ENCODE data around the gene GSG1.

GRCh38 chr12:13141686-13142085 is 38.2 kb upstream of the GSG1 start:
- TF ChIP-seq, protein P1, sequence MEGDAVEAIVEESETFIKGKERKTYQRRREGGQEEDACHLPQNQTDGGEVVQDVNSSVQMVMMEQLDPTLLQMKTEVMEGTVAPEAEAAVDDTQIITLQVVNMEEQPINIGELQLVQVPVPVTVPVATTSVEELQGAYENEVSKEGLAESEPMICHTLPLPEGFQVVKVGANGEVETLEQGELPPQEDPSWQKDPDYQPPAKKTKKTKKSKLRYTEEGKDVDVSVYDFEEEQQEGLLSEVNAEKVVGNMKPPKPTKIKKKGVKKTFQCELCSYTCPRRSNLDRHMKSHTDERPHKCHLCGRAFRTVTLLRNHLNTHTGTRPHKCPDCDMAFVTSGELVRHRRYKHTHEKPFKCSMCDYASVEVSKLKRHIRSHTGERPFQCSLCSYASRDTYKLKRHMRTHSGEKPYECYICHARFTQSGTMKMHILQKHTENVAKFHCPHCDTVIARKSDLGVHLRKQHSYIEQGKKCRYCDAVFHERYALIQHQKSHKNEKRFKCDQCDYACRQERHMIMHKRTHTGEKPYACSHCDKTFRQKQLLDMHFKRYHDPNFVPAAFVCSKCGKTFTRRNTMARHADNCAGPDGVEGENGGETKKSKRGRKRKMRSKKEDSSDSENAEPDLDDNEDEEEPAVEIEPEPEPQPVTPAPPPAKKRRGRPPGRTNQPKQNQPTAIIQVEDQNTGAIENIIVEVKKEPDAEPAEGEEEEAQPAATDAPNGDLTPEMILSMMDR (IDR thresholded peaks at IDR 0.05), result no peak
- TF ChIP-seq POLR2A (IDR thresholded peaks at IDR 0.05) (no peak), POLR2AphosphoS5 (IDR thresholded peaks at IDR 0.05) (no peak)

All from sigmoid colon (tissue), 4 donors.